Inflammatory macrophage treated with lipopolysaccharide for 4 hours (primary cell): ENCODE data around the gene C1D.
A peak's percentile ranks its signal among the peaks of the same experiment; 100 is the strongest.
"Not testable (repeated sequence)": the region's sequence is repeated elsewhere in the genome, so short reads cannot be mapped to it uniquely, and the experiment has no call there.

Experiments used
- DNase-seq: peaks from one replicate; pipeline ENCODE4 v3.0.0-alpha.2; 2020

The C1D gene, protein sequence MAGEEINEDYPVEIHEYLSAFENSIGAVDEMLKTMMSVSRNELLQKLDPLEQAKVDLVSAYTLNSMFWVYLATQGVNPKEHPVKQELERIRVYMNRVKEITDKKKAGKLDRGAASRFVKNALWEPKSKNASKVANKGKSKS

DNA sequence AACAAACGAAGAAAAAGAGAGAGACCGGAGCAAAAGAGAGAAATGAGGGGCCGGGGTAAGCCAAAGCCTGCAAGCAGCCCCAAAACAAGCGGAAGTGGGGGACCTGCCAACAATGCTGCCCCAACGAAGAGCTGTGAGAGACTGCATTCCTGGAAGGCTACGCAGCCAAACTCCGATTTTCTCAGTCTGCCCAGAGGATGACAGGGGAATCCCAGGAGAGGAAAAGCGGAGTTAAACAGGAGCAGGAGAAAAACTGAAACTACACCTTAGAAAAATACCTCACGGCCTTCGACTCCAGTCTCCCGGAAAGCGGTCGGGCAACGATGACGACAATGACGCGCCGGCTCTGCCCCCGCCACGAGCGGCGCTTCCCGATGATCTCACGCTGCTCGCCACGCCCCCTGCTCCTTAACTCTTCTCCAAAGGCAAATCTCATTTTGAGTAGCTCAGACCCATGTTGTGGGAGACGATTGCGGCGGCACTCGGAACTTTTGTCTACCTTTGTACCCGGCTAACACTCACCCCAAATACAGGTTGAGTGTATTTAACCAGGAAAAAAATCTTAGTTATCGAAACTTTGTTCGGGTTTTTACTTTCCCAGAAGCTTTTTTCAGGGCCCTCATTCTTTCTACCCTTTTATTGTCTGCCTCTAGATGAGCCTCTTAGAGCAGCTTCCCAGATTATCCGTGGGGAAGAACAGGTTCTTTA is at the start of gene C1D:
Gene C1D, minus strand, starts transcription at position 325 of the 708 bp plus-strand sequence. CDS start 15,694 bp downstream, outside the sequence.
- DNase-seq: peak; percentile 91

DNA sequence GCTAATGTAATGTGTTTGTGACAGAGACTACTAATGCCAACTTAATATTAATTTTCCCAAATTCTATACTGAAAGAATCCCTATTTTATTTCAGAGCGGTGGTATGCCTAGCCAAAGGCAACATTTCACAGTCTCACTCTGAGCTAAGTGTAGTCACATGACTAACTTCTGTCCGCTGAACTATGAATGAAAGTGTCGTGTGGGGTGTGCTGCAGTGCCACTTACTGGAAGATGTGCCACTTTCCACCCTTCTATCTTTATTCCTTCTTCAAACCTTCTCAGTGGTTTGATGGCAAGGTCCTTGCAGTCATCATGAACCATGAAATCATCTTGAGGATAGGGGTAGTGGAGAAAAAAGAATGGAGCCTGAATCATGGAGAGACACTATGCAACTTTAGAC is 47.3 kb upstream of the C1D start:
- peak; percentile 10 for DNase-seq

DNA sequence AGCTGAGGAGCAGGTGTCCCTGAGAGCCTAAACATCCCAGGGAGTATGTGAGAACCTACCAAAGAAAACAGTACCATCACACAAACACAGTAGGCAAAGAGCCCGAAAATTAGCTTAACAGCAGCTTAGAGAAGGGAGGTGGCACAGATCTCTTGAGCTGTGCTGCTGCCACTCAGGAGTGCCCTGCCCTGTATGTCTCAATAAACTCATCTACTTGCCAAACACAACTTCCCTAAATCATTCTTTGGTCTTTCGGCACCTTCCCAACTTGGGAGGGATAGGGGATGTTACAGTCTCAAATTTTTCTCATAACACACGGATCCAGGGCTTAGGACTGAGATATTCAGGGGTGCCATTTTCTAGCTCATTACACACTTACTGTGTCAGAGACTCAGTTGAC is 45.3 kb upstream of the C1D start:
- peak; percentile 57 for DNase-seq

DNA sequence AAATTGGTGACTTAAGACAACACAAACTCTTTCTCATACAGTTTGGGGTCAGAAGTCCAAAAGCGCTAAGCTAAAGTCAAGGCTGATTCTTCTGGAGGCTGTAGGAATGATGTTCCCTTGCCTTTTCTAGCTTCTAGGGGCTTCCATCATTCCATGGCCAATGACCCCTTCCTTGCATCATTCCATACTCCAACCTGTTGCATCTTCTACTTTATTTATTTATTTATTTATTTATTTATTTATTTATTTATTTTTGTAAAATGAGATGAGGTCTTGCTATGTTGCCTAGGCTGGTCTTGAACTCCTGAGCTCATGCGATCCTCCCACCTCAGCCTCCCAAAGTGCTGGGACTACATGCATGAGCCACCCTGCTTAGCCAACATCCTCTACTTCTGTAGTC is 44.7 kb upstream of the C1D start:
- DNase-seq: no peak

DNA sequence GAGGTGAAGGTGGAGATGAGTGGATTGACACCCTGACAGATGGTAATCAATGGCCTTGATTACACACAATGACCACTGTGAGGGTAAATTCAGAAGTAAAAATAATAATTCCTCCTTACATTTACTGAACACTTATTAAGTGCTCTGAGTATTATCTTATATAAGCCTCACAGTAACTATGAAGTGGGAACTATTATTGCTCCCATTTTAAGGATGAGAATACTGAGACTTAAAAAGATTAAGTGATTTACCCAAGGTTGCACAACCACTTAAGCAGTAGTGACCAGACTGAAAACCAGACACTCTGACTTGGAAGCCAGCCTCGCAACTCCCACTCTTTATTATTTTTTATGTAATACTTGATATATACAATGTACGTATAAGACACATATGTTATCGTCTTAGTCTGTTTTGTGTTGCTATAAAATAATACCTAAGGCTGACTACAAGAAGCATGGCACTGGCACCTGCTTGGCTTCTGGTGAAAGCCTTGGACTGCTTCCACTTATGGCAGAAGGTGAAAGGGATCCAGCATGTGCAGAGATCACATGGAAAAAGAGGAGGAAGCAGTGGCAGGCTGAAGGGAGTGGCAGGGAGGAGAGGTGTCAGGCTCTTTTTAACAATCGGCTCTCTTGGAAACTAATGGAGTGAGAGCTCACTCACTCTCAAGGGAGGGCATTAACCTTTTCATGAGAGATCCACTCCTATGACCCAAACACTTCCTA is 41.5 kb upstream of the C1D start:
- DNase-seq: no peak

DNA sequence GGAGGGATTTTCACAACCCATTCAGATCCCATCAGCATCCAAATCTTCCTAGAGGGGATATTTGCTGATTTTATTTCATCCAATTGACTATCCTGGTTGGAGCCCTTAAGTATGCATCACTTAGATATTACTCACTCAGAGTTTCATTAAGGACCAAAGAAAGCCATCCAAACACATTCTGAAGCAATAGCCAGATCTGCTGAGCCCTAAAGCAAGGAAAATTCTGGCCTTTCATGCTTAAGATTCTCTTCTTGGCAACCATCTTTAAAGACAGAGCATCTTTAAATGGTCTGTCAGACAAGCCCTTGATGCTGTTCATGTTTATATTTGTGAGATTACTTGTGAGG is 40.9 kb upstream of the C1D start:
- no peak for DNase-seq

DNA sequence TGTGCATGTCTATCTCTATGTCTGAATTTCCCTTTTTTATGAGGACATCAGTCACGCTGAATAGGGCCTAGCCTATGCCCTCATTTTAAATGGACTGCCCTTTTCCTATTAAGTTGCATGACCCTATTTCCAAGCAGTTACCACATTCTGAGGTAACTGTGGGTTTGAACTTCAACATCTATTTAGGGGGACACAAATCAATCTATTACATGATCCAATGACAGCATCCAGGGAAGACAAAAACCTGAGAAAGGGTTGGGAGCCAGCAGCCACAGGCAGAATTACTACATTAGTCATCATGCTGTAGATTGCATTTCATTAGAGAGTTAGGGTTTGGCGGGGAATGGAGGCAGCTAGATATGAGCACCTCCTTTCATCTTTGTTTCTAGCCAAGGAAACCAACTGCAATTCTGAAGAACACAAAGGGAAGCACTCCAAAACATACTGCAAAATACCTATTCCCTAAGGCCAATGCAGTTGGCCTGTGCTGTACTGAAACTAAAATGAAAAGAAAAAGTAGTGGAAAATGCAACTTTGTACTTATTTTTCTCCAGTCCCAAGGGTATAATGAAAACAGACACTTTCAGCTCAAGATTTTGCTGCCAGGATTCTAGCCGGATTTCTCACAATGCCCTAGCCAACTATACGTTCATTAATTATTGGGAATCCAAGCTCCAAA is 40.4 kb upstream of the C1D start:
- peak; percentile 15 for DNase-seq

DNA sequence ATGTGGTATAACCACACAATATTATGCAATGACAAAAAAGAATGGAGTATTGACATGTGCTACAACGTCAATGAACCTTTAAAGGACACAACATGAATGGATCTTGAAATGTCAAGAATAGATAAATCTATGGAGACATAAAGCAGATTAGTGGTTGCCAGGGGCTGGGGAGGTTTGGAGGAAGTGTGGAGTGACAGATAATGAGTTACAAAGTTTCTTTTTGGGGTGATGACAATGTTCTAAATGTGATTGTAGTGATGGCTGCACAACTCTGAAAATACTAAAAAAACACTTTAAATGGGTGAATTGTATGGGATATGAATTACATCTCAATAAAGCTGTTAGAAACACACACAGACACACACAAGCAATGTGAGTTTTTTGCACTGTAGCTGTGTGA is 37.4 kb upstream of the C1D start:
- peak; percentile 19 for DNase-seq

DNA sequence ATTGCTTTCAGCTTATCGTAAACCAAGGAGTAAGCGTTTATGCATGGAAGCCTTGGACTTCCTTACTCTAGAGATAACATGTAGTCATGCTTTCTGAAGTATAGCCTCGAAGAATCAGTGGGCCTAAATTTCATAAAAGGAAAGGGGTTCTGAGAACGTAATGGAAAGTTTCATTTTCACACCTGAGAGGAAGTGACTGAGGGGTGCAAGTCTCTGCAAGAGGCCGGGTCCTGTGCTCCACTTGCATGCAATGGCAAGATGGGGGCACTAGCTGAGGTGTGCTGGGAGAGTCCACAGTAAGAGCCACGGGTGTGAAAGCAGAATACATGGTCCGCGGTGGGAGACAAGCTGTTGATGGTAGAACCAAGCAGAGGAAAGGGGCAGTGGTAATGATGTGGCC is 36.5 kb upstream of the C1D start:
- no peak for DNase-seq

DNA sequence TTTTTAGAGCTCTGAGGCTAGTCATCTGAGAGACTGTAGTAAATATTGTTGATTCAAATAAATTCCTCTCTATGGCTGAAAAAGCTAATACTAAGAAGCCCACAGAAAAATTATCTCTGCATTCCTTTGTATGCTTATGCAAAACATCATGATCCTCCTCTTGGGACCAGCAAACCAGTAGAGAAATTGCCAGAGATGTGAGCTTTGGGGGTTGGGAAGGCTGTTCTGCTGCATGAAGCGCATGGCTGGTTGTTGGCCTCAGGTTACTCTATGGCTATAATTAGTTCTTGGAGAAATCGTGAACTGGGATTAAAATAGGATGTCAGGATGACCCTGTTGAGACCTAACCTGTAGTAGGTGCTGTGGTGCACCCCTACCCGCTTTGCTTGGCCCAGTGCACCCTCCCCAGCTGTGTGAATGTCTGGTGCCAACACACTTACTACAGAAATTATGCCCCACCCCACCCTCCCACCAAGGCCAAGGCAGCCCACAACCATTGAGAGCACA is 35.5 kb upstream of the C1D start:
- DNase-seq: no peak

DNA sequence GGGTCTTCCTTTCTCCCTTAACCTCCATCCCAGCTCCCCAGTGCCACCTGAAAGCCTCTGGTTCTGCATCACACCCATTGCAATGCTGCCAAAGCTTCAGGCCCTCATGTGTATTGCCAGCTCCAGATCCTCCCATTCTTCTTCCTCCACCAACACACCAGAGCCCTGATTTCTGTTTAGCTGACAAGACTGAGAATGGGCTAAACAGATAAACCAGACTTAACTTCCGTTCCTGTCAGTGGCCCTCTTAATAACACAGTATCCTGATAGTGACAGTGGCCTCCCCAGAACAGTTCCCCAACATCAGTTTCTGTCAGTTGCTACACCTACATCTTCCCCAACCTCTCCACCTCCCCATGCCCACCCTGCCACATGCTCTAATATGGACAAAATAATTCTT is 31.3 kb upstream of the C1D start:
- DNase-seq: no peak

DNA sequence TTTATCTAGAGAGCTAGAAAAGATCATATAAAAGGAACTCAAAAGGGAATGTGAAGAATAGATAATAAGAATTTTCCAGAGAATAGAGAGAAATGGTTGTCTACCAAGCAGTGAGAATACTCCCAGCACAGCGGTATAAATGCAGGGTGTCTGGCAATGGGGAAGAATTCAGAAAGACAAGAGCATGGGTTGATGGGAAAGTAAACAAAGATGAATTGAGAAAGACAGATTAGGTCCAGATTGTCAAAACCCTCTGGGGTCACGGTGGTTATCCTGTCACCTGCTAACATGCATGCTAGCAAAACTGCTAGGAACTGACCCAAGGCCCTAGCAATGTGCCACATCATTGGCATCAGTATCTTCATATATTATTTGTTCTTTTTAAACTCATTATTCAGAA is 30.8 kb upstream of the C1D start:
- no peak for DNase-seq

DNA sequence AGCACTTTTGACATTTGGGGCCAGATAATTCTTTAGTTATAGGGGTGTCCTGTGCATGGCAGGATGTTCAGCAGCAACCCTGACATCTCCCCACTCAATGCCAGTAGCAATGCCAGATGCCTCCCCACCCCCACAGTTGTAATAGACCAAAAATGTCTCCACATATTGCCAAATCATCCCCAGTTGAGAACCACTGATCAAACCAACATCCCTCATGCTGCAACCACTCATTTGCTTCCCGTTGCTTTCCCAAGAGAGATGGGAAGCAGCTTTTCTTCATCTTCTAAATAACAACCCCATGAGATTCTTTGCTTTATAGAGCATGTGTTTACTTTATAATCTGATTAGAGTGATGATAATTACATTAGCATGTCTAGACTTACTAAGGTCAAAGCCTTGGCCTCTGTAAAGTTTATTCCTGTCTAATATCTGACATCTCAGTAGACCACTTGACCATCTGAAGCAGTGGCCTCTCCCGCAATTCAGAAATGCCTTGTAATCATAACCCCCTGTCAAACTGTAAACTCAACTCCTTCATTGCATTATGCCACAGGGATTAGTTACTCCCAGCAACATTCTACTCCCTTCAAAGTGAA is 28.7 kb upstream of the C1D start:
- DNase-seq: no peak

DNA sequence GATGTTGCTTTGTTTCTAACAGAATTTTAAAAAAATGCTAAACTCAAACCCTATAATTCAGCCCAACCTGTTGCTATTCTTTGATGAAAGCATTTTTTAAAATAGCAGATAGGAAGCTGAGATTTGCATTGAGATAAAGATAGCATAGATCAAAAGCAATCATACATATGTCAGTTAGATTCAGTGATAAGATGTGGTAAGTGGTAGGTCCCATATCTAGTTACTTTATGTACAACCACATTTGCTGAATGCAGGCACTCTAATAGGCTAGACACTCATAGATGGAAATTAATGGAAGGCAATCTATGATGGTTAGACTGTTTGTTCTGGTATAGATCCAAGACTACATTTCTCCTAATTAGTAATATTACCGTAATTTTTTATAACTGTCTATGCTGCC is 27.2 kb upstream of the C1D start:
- DNase-seq: no peak

DNA sequence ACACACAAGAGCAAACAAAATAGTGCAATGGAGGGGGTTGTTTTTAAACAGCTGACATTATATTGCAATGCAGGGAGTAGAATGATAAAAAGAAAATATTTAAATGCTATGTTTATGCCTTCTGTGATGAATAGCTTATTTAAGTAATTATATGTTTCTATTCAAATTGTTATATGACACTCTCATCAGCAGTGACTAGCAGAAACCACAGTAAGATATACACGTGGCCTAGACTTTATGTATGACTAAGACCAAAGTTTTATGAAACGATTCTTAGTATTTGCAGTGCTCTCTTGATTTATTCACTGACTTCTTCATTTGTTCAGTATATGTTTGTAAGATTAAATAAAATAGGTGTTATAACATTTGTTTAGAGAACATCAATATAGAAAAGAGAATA is 26.1 kb upstream of the C1D start:
- DNase-seq: no peak

DNA sequence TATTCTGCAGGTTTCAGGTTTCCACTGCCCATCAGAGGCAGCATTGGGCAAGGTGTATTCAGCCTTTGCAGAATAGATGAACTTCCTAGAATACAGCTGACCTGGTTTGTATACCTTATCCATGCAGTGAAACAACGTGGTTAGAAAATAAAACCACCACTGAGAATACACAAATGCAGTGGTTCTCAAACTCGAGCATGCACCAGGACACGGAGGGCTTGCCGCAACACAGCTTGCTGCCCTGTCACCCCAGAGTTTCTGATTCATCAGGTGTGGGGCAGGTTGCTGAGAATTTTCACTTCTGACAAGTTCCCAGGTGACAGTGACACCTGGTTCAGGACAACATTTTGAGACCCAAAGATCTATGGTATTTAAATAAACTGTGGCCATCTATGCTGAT is 23.4 kb upstream of the C1D start:
- DNase-seq: no peak

DNA sequence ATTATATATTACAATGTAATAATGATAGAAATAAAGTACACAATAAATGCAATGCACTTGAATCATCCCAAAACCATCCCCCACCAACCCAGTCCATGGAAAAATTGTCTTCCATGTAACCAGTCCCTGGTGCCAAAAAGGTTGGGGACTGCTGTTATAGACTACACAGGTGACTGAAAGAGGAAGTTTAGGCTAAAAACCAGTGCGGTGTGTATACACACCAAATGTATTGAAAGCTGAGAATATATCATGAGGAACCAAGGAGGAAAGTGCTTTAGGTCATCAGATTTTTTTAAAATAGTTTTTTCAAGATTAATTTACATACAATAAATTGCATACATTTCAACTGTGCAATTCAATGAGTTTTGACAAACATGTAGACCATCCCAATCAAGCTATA is 20.5 kb upstream of the C1D start:
- DNase-seq: no peak

DNA sequence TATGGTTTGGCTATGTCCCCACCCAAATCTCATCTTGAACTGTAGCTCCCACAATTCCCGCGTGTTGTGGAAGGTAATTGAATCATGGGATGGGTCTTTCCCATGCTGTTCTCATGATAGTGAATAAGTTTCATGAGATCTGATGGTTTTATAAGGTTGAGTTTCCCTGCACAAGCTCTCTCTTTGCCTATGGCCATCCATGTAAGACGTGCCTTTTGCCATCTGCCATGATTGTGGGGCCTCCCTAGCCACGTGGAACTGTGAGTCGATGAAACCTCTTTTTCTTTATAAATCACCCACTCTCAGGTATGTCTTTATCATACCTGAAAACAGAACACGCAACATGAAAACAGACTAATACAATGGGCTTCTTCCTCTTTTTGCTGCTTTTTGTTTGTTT is 11.2 kb upstream of the C1D start:
- DNase-seq: no peak

DNA sequence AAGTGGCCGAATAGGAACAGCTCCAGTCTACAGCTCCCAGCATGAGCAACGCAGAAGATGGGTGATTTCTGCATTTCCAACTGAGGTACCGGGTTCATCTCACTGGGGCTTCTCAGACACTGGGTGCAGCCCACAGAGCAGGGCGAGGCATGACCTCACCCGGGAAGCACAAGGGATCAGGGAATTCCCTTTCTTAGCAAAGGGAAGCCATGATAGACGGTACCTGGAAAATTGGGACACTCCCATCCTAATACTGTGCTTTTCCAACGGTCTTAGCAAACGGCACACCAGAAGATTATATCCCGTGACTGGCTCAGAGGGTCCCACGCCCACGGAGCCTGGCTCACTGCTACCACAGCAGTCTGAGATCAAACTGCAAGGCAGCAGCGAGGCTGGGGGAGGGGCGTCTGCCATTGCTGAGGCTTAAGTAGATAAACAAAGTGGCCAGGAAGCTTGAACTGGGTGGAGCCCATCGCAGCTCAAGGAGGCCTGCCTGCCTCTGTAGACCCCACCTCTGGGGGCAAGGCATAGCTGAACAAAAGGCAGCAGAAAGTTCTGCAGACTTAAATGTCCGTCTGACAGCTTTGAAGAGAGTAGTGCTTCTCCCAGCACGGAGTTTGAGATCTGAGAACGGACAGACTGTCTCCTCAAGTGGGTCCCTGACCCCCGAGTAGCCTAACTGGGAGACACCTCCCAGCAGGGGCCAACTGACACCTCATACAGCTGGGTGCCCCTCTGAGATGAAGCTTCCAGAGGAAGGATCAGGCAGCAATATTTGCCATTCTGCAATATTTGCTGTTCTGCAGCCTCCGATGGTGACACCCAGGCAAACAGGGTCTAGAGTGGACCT is 1.2 kb upstream of the C1D start:
- not testable (repeated sequence) for DNase-seq

DNA sequence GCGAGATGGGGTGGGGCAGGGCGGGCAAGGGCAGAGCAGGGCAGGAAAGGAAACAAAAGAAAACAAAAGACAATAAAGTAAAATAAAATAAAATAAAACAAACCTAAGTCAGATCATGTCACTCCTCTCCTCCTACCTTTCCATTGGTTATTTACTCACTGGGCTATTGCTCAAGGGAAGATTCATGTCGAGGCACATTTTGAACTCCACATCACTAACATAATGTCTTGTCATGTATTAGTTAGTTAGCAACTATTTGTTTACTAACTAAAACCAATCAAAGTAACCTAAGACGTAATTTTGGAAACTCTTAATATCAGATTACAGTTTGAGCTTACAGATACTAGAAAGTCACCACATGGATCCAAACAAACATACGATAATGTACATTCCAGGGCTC is 2.2 kb downstream of the C1D start:
- DNase-seq: no peak

DNA sequence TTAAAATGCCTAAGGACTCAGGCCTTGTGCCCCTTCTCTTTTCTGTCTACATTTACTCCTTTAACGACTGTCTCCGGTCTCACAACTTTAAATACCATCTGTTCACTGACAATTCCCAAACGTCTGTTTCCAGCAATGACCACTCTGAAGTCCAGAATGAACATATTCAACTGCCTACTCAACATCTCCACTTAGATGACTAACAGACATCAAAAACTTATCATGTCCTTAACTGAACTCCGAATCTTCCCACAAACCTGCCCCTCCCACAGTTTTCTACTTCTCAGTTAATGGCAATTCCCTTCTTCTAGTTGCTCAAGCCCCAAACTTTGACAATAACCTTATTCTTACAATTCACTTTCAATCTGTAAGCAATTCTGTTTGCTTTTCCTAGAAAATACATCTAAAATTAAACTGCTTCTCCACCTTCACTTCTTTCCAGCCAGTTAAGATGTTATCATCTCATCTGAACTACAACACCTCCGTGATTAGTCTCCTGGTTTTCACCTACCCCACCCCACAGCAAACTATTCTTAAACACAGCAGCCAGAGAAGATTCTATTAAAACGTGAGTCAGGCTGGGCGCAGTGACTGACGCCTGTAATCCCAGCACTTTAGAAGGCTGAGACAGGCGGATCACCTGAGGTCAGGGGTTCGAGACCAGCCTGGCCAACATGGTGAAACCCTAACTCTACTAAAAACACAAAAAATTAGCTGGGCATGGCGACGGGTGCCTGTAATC is 2.8 kb downstream of the C1D start:
- peak; percentile 9 for DNase-seq
